ENCODE data around the gene SHLD3.
"Not testable (repeated sequence)": the region's sequence is repeated elsewhere in the genome, so short reads cannot be mapped to it uniquely, and the experiment has no call there.

Gene SHLD3, protein sequence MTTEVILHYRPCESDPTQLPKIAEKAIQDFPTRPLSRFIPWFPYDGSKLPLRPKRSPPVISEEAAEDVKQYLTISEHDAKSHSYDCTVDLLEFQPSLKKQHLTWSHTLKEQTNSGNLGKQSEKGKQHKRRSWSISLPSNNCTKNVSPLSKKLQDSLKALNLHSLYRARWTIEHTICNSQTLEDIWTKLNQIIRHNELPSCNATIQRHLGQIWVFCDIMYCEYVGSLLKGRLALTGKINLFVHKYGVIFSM

DNA sequence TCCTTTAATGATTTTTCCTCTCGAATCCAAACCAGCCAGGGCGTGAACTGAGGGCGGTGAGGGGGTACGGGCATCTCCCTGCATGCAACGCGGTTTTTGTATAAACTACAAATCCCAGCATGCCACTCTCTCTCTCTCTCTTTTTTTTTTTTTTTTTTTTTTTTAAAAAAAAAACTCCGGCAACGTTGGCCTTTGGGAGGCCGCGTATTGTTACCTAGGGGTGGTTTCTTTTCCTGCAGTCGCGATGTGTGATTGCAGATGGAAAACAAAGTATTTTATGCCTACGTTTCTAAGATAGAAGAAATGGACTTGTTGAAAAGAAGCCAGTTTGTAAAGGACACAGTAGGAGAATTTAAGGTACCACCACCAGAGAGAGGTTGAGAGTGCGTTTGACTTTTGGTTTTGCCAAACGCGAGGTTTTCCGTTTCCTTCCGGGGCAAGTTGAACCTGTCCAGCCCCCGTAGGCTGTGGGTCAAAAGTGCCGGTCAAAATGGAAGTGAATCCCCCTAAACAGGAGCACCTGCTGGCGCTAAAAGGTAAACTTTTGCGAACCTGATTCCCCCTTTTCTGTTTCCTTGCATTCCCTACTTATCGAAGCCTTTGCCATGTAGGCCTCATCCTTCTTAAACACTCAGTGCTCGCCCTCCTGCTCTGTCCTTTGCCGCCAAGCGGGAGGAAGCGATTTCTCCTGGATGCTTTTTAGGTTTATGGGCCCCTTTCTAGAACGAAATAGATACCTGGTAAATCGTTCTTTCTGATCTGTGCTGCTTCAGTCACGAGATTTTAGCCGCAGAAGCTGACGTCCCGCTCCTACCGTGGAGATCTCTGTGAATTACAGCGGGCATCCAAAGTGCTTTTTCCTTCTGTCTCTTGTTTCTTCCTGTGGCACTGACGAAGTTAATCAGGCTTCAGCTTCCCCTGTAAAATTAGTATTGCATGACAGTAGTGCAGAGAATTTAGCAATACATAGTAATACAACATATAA, at the start of gene SHLD3, which contains the start of gene TRAPPC13:
SHLD3 (plus strand) TSS at position 457 of the 985 bp plus-strand sequence. CDS start 4,561 bp downstream, outside the sequence.
TRAPPC13 (plus strand) TSS at position 457 of the 985 bp plus-strand sequence; CDS start at position 491, 34 bp downstream.
- H3K4me3 ChIP-seq = peak within 1 kb of the TSS; percentile 81
- TF ChIP-seq, protein P1, sequence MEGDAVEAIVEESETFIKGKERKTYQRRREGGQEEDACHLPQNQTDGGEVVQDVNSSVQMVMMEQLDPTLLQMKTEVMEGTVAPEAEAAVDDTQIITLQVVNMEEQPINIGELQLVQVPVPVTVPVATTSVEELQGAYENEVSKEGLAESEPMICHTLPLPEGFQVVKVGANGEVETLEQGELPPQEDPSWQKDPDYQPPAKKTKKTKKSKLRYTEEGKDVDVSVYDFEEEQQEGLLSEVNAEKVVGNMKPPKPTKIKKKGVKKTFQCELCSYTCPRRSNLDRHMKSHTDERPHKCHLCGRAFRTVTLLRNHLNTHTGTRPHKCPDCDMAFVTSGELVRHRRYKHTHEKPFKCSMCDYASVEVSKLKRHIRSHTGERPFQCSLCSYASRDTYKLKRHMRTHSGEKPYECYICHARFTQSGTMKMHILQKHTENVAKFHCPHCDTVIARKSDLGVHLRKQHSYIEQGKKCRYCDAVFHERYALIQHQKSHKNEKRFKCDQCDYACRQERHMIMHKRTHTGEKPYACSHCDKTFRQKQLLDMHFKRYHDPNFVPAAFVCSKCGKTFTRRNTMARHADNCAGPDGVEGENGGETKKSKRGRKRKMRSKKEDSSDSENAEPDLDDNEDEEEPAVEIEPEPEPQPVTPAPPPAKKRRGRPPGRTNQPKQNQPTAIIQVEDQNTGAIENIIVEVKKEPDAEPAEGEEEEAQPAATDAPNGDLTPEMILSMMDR (IDR thresholded peaks at IDR 0.05) = no peak
- peak; percentile 89 for DNase-seq (ENCODE audit: low spot score)
- H3K27ac ChIP-seq = peak within 1 kb of the TSS; percentile 90 to 93

DNA sequence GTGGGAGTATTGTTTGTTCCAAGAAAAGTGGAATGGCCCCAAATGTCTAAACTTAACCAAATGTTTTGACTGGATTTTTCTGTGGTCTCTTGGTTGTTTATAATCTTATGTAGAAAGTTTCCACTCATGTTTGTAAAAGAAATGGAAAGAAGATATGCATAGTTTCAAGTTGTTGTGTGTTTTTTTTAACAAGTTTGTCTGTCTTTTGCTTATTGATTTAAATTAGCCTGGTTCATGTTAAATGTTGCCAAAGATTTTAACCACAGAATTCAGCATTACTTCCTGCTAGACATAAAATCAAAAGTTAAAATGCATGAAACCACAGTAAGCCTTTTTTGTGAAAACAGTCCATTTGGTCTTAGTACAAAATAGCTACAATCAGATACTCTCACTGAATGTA, 47.7 kb upstream of the SHLD3 start:
- TF ChIP-seq, protein P1 (IDR thresholded peaks at IDR 0.05) = no peak
- DNase-seq (ENCODE audit: low spot score) = no peak
- Histone ChIP-seq H3K4me3 (no peak overlapping the region), H3K27ac (no peak overlapping the region)

DNA sequence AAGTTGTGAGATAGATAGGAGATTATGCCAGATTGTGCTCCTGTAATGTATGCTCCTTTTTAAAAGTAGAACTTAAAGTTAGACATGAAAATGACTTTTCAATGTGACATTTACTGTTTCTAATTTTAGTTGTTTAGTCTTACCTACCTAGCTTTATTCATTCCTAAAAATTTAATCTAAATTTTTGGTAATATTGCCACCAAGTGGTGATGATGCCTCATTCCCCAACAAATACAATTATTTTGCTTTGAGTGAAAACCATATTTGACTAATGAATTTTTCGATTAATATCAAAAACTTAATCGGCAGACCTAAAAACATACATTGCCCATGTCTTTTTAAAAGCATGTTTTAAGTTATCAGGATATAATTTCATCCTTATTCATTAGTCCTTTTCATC, 36.1 kb upstream of the SHLD3 start:
- H3K27ac ChIP-seq = no peak overlapping the region
- no peak for DNase-seq (ENCODE audit: low spot score)
- H3K4me3 ChIP-seq = no peak overlapping the region
- TF ChIP-seq, protein P1 (IDR thresholded peaks at IDR 0.05) = no peak

DNA sequence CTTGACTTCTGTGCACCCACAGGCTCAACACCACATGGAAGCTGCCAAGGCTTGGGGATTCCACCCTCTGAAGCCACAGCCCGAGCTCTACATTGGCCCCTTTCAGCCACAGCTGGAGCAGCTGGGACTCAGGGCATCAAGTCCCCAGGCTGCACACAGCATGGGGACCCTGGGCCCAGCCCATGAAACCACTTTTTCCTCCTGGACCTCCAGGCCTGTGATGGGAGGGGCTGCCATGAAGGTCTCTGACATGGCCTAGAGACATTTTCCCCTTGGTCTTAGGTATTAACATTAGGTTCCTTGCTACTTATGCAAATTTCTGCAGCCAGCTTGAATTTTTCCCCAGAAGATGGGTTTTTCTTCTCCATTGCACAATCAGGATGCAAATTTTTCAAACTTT, 23.1 kb upstream of the SHLD3 start:
- not testable (repeated sequence) for DNase-seq (ENCODE audit: low spot score); H3K4me3 ChIP-seq; H3K27ac ChIP-seq

DNA sequence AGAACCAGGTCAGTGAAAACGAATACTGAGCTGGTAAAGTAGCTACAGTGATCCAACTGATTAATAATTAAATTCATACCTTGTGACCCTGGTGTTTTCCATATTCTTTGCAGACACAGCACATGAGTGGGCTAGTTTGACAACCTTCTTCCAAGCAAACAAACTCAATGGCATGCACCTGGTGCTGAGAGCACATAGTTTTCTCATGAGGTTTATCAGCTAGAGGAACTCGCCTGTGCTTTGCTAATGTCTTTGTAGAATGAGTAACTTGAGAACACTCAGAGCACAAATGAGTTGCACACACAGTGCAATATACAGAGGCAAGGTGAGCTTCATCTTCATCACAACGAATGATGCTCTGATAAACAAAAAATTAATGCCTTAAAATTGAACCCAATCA, 13.3 kb upstream of the SHLD3 start:
- no peak overlapping the region for H3K4me3 ChIP-seq
- DNase-seq (ENCODE audit: low spot score) = no peak
- TF ChIP-seq, protein P1 (IDR thresholded peaks at IDR 0.05) = no peak
- no peak overlapping the region for H3K27ac ChIP-seq

DNA sequence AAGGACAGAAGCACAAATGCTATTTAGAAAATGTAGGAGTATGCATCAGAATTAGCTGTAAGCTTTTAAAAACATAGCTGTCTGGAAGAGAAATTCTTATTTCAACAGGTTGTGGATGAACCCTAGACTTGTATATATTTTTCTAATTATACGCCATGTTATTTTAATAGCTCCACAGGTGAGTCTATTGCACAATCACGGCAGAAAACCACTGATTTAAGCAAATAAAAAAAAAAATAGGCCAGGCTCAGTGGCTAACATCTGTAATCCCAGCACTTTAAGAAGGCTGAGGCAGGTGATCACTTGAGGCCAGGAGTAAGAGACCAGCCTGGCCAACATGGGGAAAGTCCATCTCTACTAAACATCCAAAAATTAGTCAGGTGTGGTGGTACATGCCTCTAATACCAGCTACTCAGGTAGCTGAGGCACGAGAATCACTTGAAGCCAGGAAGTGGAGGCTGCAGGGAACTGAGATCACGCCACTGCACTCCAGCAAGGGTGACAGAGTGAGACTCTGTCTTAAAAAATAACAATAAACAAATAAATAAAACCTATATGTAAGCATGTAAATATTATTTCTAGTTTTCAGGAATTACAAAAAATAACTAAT, 12.4 kb upstream of the SHLD3 start:
- DNase-seq (ENCODE audit: low spot score) = no peak
- Histone ChIP-seq H3K27ac (no peak overlapping the region), H3K4me3 (no peak overlapping the region)
- TF ChIP-seq, protein P1 (IDR thresholded peaks at IDR 0.05) = no peak

DNA sequence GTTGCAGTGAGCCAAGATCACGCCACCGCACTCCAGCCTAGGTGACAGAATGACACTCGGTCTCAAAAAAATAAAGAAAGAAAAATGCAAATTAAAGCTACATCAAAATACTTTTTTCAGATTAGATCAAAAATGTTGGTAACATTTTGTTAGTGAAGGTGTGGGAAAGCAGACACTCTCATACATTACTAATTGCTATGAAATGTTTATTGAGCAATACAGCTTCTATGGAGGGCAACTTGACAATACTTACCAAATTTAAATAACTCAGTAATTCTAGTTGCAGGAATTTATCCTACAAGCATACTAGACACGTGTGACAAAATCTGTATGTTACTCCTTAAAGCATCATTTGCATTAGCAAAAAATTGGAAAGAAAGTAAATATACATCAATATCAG, 4.8 kb upstream of the SHLD3 start:
- TF ChIP-seq, protein P1 (IDR thresholded peaks at IDR 0.05) = no peak
- Histone ChIP-seq H3K27ac (no peak overlapping the region), H3K4me3 (no peak overlapping the region)
- no peak for DNase-seq (ENCODE audit: low spot score)

DNA sequence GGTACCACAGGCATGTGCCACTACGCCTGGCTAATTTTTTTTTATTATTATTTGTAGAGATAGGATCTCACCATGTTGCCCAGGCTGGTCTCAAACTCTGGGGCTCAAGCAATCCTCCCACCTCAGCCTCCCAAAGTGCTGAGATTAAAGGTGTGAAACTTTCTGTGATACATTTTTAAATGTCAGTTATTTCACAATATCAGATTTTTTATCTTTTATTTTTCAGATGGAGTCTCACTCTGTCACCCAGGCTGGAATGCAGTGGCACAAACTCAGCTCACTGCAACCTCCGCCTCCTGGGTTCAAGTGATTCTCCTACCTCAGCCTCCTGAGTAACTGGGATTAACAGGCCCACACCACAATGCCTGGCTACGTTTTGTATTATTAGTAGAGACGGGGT, 2.9 kb upstream of the SHLD3 start:
- H3K4me3 ChIP-seq = peak overlapping the region; percentile 81
- H3K27ac ChIP-seq; DNase-seq (ENCODE audit: low spot score): not testable (repeated sequence)

Data from coronary artery (tissue), 2 donors.